Smooth muscle cell (in vitro differentiated cells): ENCODE data around the gene NDUFS6. TPM values are rescaled to one million over a fixed set of nuclear protein-coding genes. Genes with fewer than 3 reads are reported as not detected.

Experiments
- DNase-seq: peaks from one replicate; lab custom pipeline; 2025; ENCODE audit not compliant: unreplicated experiment; lab: John Stamatoyannopoulos, UW
- H2AFZ ChIP-seq: fragments of 200-600 bp; sonication (generic); 2 replicates; pipeline ENCODE4 v1.6.0; 2016; ENCODE audit warnings: antibody characterized with exemption, low read depth, mild to moderate bottlenecking
- H3F3A ChIP-seq: fragments of 200-600 bp; sonication (generic); 2 replicates; pipeline ENCODE4 v1.6.0; 2017; ENCODE audit warnings: antibody characterized with exemption, low read depth
- H3K27ac ChIP-seq: fragments of 200-600 bp; sonication (generic); 2 replicates; pipeline ENCODE4 v1.5.1; 2016; ENCODE audit warnings: low read depth, mild to moderate bottlenecking
- H3K27me3 ChIP-seq: fragments of 200-600 bp; sonication (generic); 2 replicates; pipeline ENCODE4 v1.6.1; 2016; ENCODE audit warnings: low read depth, mild to moderate bottlenecking
- H3K36me3 ChIP-seq: fragments of 200-600 bp; sonication (generic); 2 replicates; pipeline ENCODE4 v1.5.1; 2016; ENCODE audit warnings: low read depth
- H3K4me1 ChIP-seq: fragments of 200-600 bp; sonication (generic); 2 replicates; pipeline ENCODE4 v1.5.1; 2016; ENCODE audit warnings: low read depth
- H3K4me2 ChIP-seq: fragments of 200-600 bp; sonication (generic); 2 replicates; pipeline ENCODE4 v1.6.0; 2016; ENCODE audit warnings: mild to moderate bottlenecking
- H3K4me3 ChIP-seq: fragments of 200-600 bp; sonication (generic); 2 replicates; pipeline ENCODE4 v1.5.1; 2016; ENCODE audit warnings: mild to moderate bottlenecking
- H3K79me2 ChIP-seq: fragments of 200-600 bp; sonication (generic); 2 replicates; pipeline ENCODE4 v1.6.0; 2016; ENCODE audit warnings: low read depth, mild to moderate bottlenecking
- H3K9ac ChIP-seq: fragments of 200-600 bp; sonication (generic); 2 replicates; pipeline ENCODE4 v1.6.0; 2016; ENCODE audit warnings: low read depth
- H3K9me3 ChIP-seq: fragments of 200-600 bp; sonication (generic); replicated peaks from 2 replicates; pipeline ENCODE4 v1.5.1; 2016; ENCODE audit warnings: low read depth
- H4K20me1 ChIP-seq: fragments of 200-600 bp; sonication (generic); 2 replicates; pipeline ENCODE4 v1.6.0; 2016; ENCODE audit warnings: low read depth
- WGBS: methylation state at CpG from one replicate; pipeline ENCODE4 v1.1.7; 2016; ENCODE audit warnings: low lambda C conversion rate; 5-methylcytosine and 5-hydroxymethylcytosine counted together
- polyA plus RNA-seq: library from polyadenylated mRNA; unstranded; fragments of >200 nt; fragmentation: Nextera tagmentation; extraction: Ambion mirVana; gene quantifications from 2 replicates; pipeline ENCODE4 v1.2.1, GENCODE V29; 2016
- total RNA-seq: library from RNA; depleted of rRNA; stranded (reverse); fragments of >200 nt; gene quantifications from 2 replicates; pipeline ENCODE4 v1.2.3, GENCODE V29; 2014
- TF ChIP-seq, protein P1 (sequence below): fragments of 200-600 bp; sonication (generic); IDR thresholded peaks from 2 replicates; pipeline ENCODE4 v1.5.1; 2017; ENCODE audit warnings: borderline replicate concordance, mild to moderate bottlenecking, antibody characterized with exemption; ENCODE audit not compliant: insufficient read depth, poor library complexity, severe bottlenecking

The NDUFS6 gene
- total and polyA plus RNA-seq, 2 experiments from 2014 or later, result 50.8 to 146 TPM

- no peaks in the 10 kb centered on the region for H4K20me1 ChIP-seq
- no peak overlapping the region for H3K4me3 ChIP-seq
- H2AFZ ChIP-seq, result no peak overlapping the region
- TF ChIP-seq, protein P1, sequence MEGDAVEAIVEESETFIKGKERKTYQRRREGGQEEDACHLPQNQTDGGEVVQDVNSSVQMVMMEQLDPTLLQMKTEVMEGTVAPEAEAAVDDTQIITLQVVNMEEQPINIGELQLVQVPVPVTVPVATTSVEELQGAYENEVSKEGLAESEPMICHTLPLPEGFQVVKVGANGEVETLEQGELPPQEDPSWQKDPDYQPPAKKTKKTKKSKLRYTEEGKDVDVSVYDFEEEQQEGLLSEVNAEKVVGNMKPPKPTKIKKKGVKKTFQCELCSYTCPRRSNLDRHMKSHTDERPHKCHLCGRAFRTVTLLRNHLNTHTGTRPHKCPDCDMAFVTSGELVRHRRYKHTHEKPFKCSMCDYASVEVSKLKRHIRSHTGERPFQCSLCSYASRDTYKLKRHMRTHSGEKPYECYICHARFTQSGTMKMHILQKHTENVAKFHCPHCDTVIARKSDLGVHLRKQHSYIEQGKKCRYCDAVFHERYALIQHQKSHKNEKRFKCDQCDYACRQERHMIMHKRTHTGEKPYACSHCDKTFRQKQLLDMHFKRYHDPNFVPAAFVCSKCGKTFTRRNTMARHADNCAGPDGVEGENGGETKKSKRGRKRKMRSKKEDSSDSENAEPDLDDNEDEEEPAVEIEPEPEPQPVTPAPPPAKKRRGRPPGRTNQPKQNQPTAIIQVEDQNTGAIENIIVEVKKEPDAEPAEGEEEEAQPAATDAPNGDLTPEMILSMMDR, result no peak
- no peak overlapping the region for H3K9ac ChIP-seq
- H3K79me2 ChIP-seq, result peaks cover 35% of the 10 kb centered on the region
- no peaks in the 10 kb centered on the region for H3F3A ChIP-seq
- H3K4me1 ChIP-seq, result peaks cover 12% of the 10 kb centered on the region
- WGBS, result 100% methylated on average over 1 of the region's 1 CpG
- H3K27me3 ChIP-seq, result no peaks in the 10 kb centered on the region
- H3K27ac ChIP-seq, result no peak overlapping the region
- DNase-seq, result no peak
- H3K36me3 ChIP-seq, result no peaks in the 10 kb centered on the region
- H3K4me2 ChIP-seq, result no peak overlapping the region
- H3K9me3 ChIP-seq, result no peaks in the 10 kb centered on the region
These were observed 2.0 kb downstream of the NDUFS6 start for GRCh38 chr5:1803192-1803591.

- TF ChIP-seq, protein P1, result no peak
- no peak for DNase-seq
- peaks cover 29% of the 10 kb centered on the region for H3K79me2 ChIP-seq
These were observed 2.9 kb downstream of the NDUFS6 start for GRCh38 chr5:1804001-1804690.

GRCh38 chr5:1805326-1805725 lies 4.1 kb downstream of the NDUFS6 start:
- no peak overlapping the region for H2AFZ ChIP-seq
- no peak overlapping the region for H3K9ac ChIP-seq
- H3F3A ChIP-seq, result no peaks in the 10 kb centered on the region
- WGBS, result 95% methylated on average over 4 of the region's 4 CpGs
- no peak for DNase-seq
- TF ChIP-seq, protein P1, result no peak
- H3K27ac ChIP-seq, result no peak overlapping the region
- no peak overlapping the region for H3K4me3 ChIP-seq
- no peaks in the 10 kb centered on the region for H4K20me1 ChIP-seq
- H3K27me3 ChIP-seq, result no peaks in the 10 kb centered on the region
- no peaks in the 10 kb centered on the region for H3K9me3 ChIP-seq
- peaks cover 15% of the 10 kb centered on the region for H3K4me1 ChIP-seq
- H3K4me2 ChIP-seq, result no peak overlapping the region
- H3K79me2 ChIP-seq, result peaks cover 31% of the 10 kb centered on the region
- H3K36me3 ChIP-seq, result no peaks in the 10 kb centered on the region

More at GRCh38 chr5:1804001-1804690, 2.9 kb downstream of the NDUFS6 start:
- Histone ChIP-seq H3K4me2 (no peak overlapping the region), H3K4me3 (no peak overlapping the region), H3K4me1 (peaks cover 15% of the 10 kb centered on the region), H3K27me3 (no peaks in the 10 kb centered on the region), H2AFZ (no peak overlapping the region), H3K36me3 (no peaks in the 10 kb centered on the region), H3K27ac (no peak overlapping the region), H3K9ac (no peak overlapping the region), H3F3A (no peaks in the 10 kb centered on the region), H3K9me3 (no peaks in the 10 kb centered on the region), H4K20me1 (no peaks in the 10 kb centered on the region)
- WGBS, result 88% methylated on average over 12 of the region's 15 CpGs

GRCh38 chr5:1805736-1806135 lies 4.5 kb downstream of the NDUFS6 start:
- H4K20me1 ChIP-seq, result no peaks in the 10 kb centered on the region
- no peak overlapping the region for H3K9ac ChIP-seq
- H3K27me3 ChIP-seq, result no peaks in the 10 kb centered on the region
- H3F3A ChIP-seq, result no peaks in the 10 kb centered on the region
- no peak overlapping the region for H3K4me3 ChIP-seq
- no peaks in the 10 kb centered on the region for H3K9me3 ChIP-seq
- no peak for DNase-seq
- H3K79me2 ChIP-seq, result peaks cover 31% of the 10 kb centered on the region
- TF ChIP-seq, protein P1, result no peak
- no peak overlapping the region for H3K27ac ChIP-seq
- no peaks in the 10 kb centered on the region for H3K36me3 ChIP-seq
- WGBS, result 98% methylated on average over 10 of the region's 10 CpGs
- no peak overlapping the region for H3K4me2 ChIP-seq
- no peak overlapping the region for H2AFZ ChIP-seq
- H3K4me1 ChIP-seq, result peaks cover 15% of the 10 kb centered on the region
